IMR-90 (cell line): Measurements from ENCODE around the gene ADGRV1. TPM values are rescaled to one million over a fixed set of nuclear protein-coding genes. Genes with fewer than 3 reads are reported as not detected.

Experiments
- ATAC-seq: fragments of 200-7000 bp; cut with Tn5 transposase; 2 replicates; pipeline ENCODE4 v1.9.1; 2020; ENCODE audit warnings: low read depth, mild to moderate bottlenecking, moderate library complexity
- BruUV-seq: library from RNA; stranded (reverse); fragments of 400-500 nt; replicated peaks from 2 replicates; lab custom pipeline; 2021; lab: Mats Ljungman, UMichigan
- CTCF ChIA-PET: fragments of 300-600 bp; formaldehyde crosslinking; extraction: SDS; loops from one replicate; lab custom pipeline; 2021; ENCODE audit warnings: antibody characterized with exemption; lab: Yijun Ruan, JAX
- POLR2A ChIA-PET: fragments of 300-600 bp; sonication (Branson Sonifier 250); formaldehyde crosslinking; loops from one replicate; lab custom pipeline; 2022; ENCODE audit warnings: antibody characterized with exemption; ENCODE audit not compliant: unreplicated experiment; lab: Charles Lee
- DNase-seq: peaks from one replicate; pipeline ENCODE4 v3.0.0; 2013
- H2AFZ ChIP-seq: replicated peaks from 2 replicates; pipeline ENCODE3; 2013; ENCODE audit warnings: low read length, mild to moderate bottlenecking; ENCODE audit not compliant: poor library complexity
- H2AK5ac ChIP-seq: 2 replicates; pipeline ENCODE4 v1.6.1; 2013; ENCODE audit warnings: low read depth, low read length, inconsistent platforms
- H2AK9ac ChIP-seq: replicated peaks from 2 replicates; pipeline ENCODE3; 2013; ENCODE audit warnings: mild to moderate bottlenecking, low read depth, low read length, moderate library complexity; ENCODE audit not compliant: poor library complexity
- H2BK120ac ChIP-seq: 2 replicates; pipeline ENCODE4 v1.6.1; 2013; ENCODE audit warnings: low read depth, low read length, inconsistent platforms
- H2BK15ac ChIP-seq: 3 replicates; pipeline ENCODE4 v1.6.1; 2013; ENCODE audit warnings: low read depth, low read length, inconsistent platforms
- H2BK20ac ChIP-seq: 2 replicates; pipeline ENCODE4 v1.6.1; 2013; ENCODE audit warnings: low read depth, mild to moderate bottlenecking, inconsistent platforms, low read length, moderate library complexity
- H2BK5ac ChIP-seq: 2 replicates; pipeline ENCODE4 v1.6.1; 2013; ENCODE audit warnings: mild to moderate bottlenecking, low read depth, low read length, inconsistent platforms; ENCODE audit not compliant: poor library complexity, severe bottlenecking
- H3K14ac ChIP-seq: replicated peaks from 2 replicates; pipeline ENCODE4 v1.6.1; 2013; ENCODE audit warnings: low read depth, low read length, inconsistent platforms
- H3K18ac ChIP-seq: 2 replicates; pipeline ENCODE4 v1.6.1; 2013; ENCODE audit warnings: low read depth, low read length, control low read depth
- H3K23ac ChIP-seq: 2 replicates; pipeline ENCODE4 v1.6.1; 2013; ENCODE audit warnings: low read depth, low read length, inconsistent platforms
- H3K27ac ChIP-seq: 2 replicates; pipeline ENCODE4 v1.5.1; 2013; ENCODE audit warnings: mild to moderate bottlenecking, control low read depth, low read length; ENCODE audit not compliant: insufficient read depth
- H3K27me3 ChIP-seq: 2 replicates; pipeline ENCODE4 v1.6.1; 2013; ENCODE audit warnings: low read length; ENCODE audit not compliant: control insufficient read depth, insufficient read depth
- H3K36me3 ChIP-seq: 2 replicates; pipeline ENCODE4 v1.6.1; 2013; ENCODE audit warnings: low read length, mixed read lengths; ENCODE audit not compliant: control insufficient read depth, insufficient read depth
- H3K4ac ChIP-seq: 2 replicates; pipeline ENCODE4 v1.6.1; 2013; ENCODE audit warnings: low read depth, low read length, inconsistent platforms
- H3K4me1 ChIP-seq: 2 replicates; pipeline ENCODE4 v1.6.1; 2013; ENCODE audit warnings: low read length, mixed read lengths; ENCODE audit not compliant: control insufficient read depth, insufficient read depth
- H3K4me2 ChIP-seq: 2 replicates; pipeline ENCODE4 v1.6.1; 2013; ENCODE audit warnings: low read depth, mild to moderate bottlenecking, control low read depth, low read length, moderate library complexity
- H3K4me3 ChIP-seq: 2 replicates; pipeline ENCODE4 v1.5.1; 2013; ENCODE audit warnings: low read depth, mild to moderate bottlenecking, control low read depth, low read length, moderate library complexity; ENCODE audit not compliant: insufficient read depth
- H3K56ac ChIP-seq: 2 replicates; pipeline ENCODE4 v1.6.1; 2013; ENCODE audit warnings: low read length, inconsistent platforms; ENCODE audit not compliant: insufficient read depth; ENCODE audit errors: extremely low read depth
- H3K79me1 ChIP-seq, 2 experiments: 2 replicates each; pipeline ENCODE4 v1.6.1; 2013; ENCODE audit warnings: low read length in 2 of 2, inconsistent platforms in 1 of 2, low read depth in 1 of 2
- H3K9ac ChIP-seq: 2 replicates; pipeline ENCODE4 v1.6.1; 2013; ENCODE audit warnings: low read depth, low read length, control low read depth
- H3K9me1 ChIP-seq: 2 replicates; pipeline ENCODE4 v1.6.1; 2013; ENCODE audit warnings: low read length, inconsistent platforms; ENCODE audit not compliant: insufficient read depth
- H3K9me3 ChIP-seq: 2 replicates; pipeline ENCODE4 v1.6.1; 2013; ENCODE audit warnings: low read length; ENCODE audit not compliant: control insufficient read depth, insufficient read depth
- H4K20me1 ChIP-seq: 2 replicates; pipeline ENCODE4 v1.6.1; 2013; ENCODE audit warnings: low read length, inconsistent platforms; ENCODE audit not compliant: insufficient read depth
- H4K5ac ChIP-seq: 2 replicates; pipeline ENCODE4 v1.6.1; 2013; ENCODE audit warnings: mild to moderate bottlenecking, low read depth, low read length, control low read depth
- H4K8ac ChIP-seq, 2 experiments: 2 replicates each; pipeline ENCODE4 v1.6.1; 2013; ENCODE audit warnings: low read depth in 2 of 2, low read length in 2 of 2, control low read depth in 1 of 2, inconsistent platforms in 1 of 2
- H4K91ac ChIP-seq: 2 replicates; pipeline ENCODE4 v1.6.1; 2013; ENCODE audit warnings: low read depth, low read length, inconsistent platforms; ENCODE audit not compliant: insufficient read depth
- CHD1 ChIP-seq: IDR thresholded peaks from 2 replicates; pipeline ENCODE4 v1.6.1; 2012; ENCODE audit warnings: low read depth, low read length, improper control_type of control experiment
- ELK1 ChIP-seq: fragments of 150-350 bp; IDR thresholded peaks from 2 replicates; pipeline ENCODE4 v1.6.1; 2016; ENCODE audit warnings: low read depth, mild to moderate bottlenecking, low read length, moderate library complexity, borderline replicate concordance
- MAZ ChIP-seq: IDR thresholded peaks from 2 replicates; pipeline ENCODE4 v1.6.1; 2012; ENCODE audit warnings: low read depth, mild to moderate bottlenecking, low read length, improper control_type of control experiment, moderate library complexity, borderline replicate concordance
- POLR2A ChIP-seq: IDR thresholded peaks from 2 replicates; pipeline ENCODE4 v1.6.1; 2012; ENCODE audit warnings: mild to moderate bottlenecking, low read depth, low read length
- RAD21 ChIP-seq: IDR thresholded peaks from 2 replicates; pipeline ENCODE4 v1.6.1; 2012; ENCODE audit warnings: low read length, improper control_type of control experiment
- SMC3 ChIP-seq: fragments of 150-350 bp; IDR thresholded peaks from 2 replicates; pipeline ENCODE4 v1.6.1; 2016; ENCODE audit warnings: low read depth, mild to moderate bottlenecking, antibody characterized with exemption, low read length, moderate library complexity
- WGBS, 2 experiments: methylation state at CpG; one replicate each; pipeline versions ENCODE4 v1.1.5 to v1.1.7; 2013; ENCODE audit warnings: missing lambda C conversion rate in 2 of 2; ENCODE audit not compliant: insufficient read length in 1 of 2; ENCODE audit errors: extremely low coverage in 2 of 2; 5-methylcytosine and 5-hydroxymethylcytosine counted together
- dilution Hi-C: fragments of 300-500 bp; cut with HindIII; formaldehyde crosslinking; loops from one replicate; pipeline ENCODE4 v1.14.3; 2018; ENCODE audit warnings: low sequenced_read_pairs; ENCODE audit not compliant: unreplicated experiment
- in situ Hi-C: fragments of 300-500 bp; cut with MboI; formaldehyde crosslinking; loops from 3 replicates; pipeline ENCODE4 v1.14.3; 2019; ENCODE audit warnings: low sequenced_read_pairs, inconsistent platforms, mixed read lengths
- intact Hi-C: fragments of 100-400 bp; cut with micrococcal nuclease; formaldehyde crosslinking; loops from 2 replicates; pipeline ENCODE4 v1.10.0; 2022
- polyA plus RNA-seq, 3 experiments: library from polyadenylated mRNA; depleted of rRNA; stranded (reverse); fragments of >200 nt; gene quantifications; 2 replicates each; pipeline ENCODE4 v1.2.3, GENCODE V29; 2012; ENCODE audit warnings: low replicate concordance in 1 of 3
- total RNA-seq: library from RNA; depleted of rRNA; stranded (reverse); fragments of >200 nt; gene quantifications from 2 replicates; pipeline ENCODE4 v1.2.3, GENCODE V29; 2012

Gene ADGRV1
- total and polyA plus RNA-seq, 2 of the 4 experiments (the other 2 are of a cell fraction), result under 0.01 TPM; not detected in 1

- H3K9me1 ChIP-seq, result no peaks in the 10 kb centered on the region
- H2BK5ac ChIP-seq, result no peak overlapping the region
- no peak overlapping the region for H3K56ac ChIP-seq
- no peak overlapping the region for H4K5ac ChIP-seq
- no peaks in the 10 kb centered on the region for H3K79me1 ChIP-seq
- no peak overlapping the region for H3K23ac ChIP-seq
- in situ Hi-C loops (no loop called here), dilution Hi-C loops (no loop called here), intact Hi-C loops (no loop called here)
- POLR2A ChIA-PET, result no interaction called here
- H4K91ac ChIP-seq, result no peak overlapping the region
- TF ChIP-seq CHD1, result no peak
- TF ChIP-seq SMC3, result no peak
- TF ChIP-seq POLR2A, result no peak
- TF ChIP-seq RAD21, result no peak
- TF ChIP-seq MAZ, result no peak
- no peak for TF ChIP-seq ELK1
- no peaks in the 10 kb centered on the region for H3K4me1 ChIP-seq
- no peak overlapping the region for H3K4me3 ChIP-seq
- no peak overlapping the region for H4K8ac ChIP-seq
- no peak overlapping the region for H3K18ac ChIP-seq
- CTCF ChIA-PET, result no interaction called here
- no peak overlapping the region for H2AK9ac ChIP-seq
- no peak overlapping the region for H2BK15ac ChIP-seq
- no peak overlapping the region for H3K27ac ChIP-seq
- ATAC-seq (no peak), DNase-seq (no peak)
- H3K4ac ChIP-seq, result no peak overlapping the region
- H3K36me3 ChIP-seq, result no peaks in the 10 kb centered on the region
- no peak overlapping the region for H2BK120ac ChIP-seq
- H2BK20ac ChIP-seq, result no peak overlapping the region
- BruUV-seq, result no TSS peak
- H4K20me1 ChIP-seq, result no peaks in the 10 kb centered on the region
- no peak overlapping the region for H2AFZ ChIP-seq
- H3K4me2 ChIP-seq, result no peak overlapping the region
- H3K14ac ChIP-seq, result no peak overlapping the region
- no peak overlapping the region for H3K9ac ChIP-seq
- no peaks in the 10 kb centered on the region for H3K27me3 ChIP-seq
- H3K9me3 ChIP-seq, result no peaks in the 10 kb centered on the region
- WGBS, 2 experiments, result 20% methylated on average over 1 of the region's 1 CpG; no CpG with 5 or more reads in 1 of the 2 experiments
- no peak overlapping the region for H2AK5ac ChIP-seq
These were observed 44.1 kb downstream of the ADGRV1 start for GRCh38 chr5:90602681-90603080.
